AG09319 (cell line): Measurements from ENCODE around the gene TMEM88.

ENCODE experiments used
- DNase-seq: peaks from one replicate; pipeline ENCODE4 v3.0.0-alpha.2; 2010; ENCODE audit warnings: low read depth; ENCODE audit errors: extremely low read depth
- CTCF ChIP-seq: IDR thresholded peaks from 2 replicates; pipeline ENCODE4 v1.5.1; 2011; ENCODE audit warnings: low read depth, mild to moderate bottlenecking, inconsistent platforms, low read length, moderate library complexity

The TMEM88 gene

GRCh38 chr17:7837408-7838088, 17.3 kb upstream of the TMEM88 start:
- TF ChIP-seq CTCF, result no peak
- DNase-seq, result no peak

- TF ChIP-seq CTCF, result no peak
These were observed 16.5 kb upstream of the TMEM88 start for GRCh38 chr17:7838090-7839075.

GRCh38 chr17:7839190-7839875, 15.5 kb upstream of the TMEM88 start:
- TF ChIP-seq CTCF, result no peak
- no peak for DNase-seq

More at GRCh38 chr17:7838090-7839075, 16.5 kb upstream of the TMEM88 start:
- DNase-seq, result no peak

- DNase-seq, result no peak
- TF ChIP-seq CTCF, result no peak
These were observed 15.0 kb upstream of the TMEM88 start for GRCh38 chr17:7839876-7840261.

- TF ChIP-seq CTCF, result no peak
- no peak for DNase-seq
These were observed 14.4 kb upstream of the TMEM88 start for GRCh38 chr17:7840441-7840840.

GRCh38 chr17:7840875-7841274, 14.0 kb upstream of the TMEM88 start:
- no peak for TF ChIP-seq CTCF
- no peak for DNase-seq
